ENCODE data around the gene ZSWIM8.

The ZSWIM8 gene

DNA sequence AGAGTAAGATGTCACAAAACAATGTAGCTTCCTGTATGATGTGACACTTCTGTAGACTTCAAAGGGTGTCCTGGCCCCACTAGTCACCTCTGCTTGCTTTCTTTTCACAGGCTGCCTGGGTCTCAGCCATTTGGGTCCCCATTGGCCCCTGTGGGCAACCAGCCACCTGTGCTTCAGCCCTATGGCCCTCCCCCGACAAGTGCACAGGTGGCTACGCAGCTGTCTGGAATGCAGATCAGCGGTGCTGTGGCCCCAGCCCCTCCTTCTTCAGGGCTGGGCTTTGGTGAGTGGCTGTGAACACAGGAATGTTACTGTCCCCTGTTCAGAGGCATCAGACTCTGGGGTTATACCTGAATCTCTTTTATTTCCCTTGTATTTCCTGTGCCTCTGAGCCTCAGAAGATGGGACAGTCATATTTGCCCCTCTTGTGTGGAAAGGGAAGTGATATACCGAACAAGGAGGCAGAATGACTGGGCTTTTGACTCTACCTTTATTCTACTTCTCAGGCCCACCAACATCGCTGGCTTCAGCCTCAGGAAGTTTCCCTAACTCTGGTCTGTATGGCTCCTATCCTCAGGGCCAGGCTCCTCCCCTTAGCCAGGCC, 25.8 kb upstream of the ZSWIM8 start:
- H3K4me1 ChIP-seq (ENCODE audit: insufficient read depth, low read length): no peaks in the 10 kb centered on the region
- no peak overlapping the region for H3K4me3 ChIP-seq (ENCODE audit: low read depth in 1 of 2, low read length in 2 of 2)
- H3K36me3 ChIP-seq (ENCODE audit: insufficient read depth, low read length): peaks cover 70% of the 10 kb centered on the region
- no peaks in the 10 kb centered on the region for H3K27me3 ChIP-seq (ENCODE audit: control insufficient read depth in 1 of 2, insufficient read depth in 2 of 2, low read length in 2 of 2)
- H3K9ac ChIP-seq (ENCODE audit: low read length): no peak overlapping the region
- no peaks in the 10 kb centered on the region for H3K9me3 ChIP-seq (ENCODE audit: low read length)
- H3K27ac ChIP-seq (ENCODE audit: low read depth, low read length): no peak overlapping the region

DNA sequence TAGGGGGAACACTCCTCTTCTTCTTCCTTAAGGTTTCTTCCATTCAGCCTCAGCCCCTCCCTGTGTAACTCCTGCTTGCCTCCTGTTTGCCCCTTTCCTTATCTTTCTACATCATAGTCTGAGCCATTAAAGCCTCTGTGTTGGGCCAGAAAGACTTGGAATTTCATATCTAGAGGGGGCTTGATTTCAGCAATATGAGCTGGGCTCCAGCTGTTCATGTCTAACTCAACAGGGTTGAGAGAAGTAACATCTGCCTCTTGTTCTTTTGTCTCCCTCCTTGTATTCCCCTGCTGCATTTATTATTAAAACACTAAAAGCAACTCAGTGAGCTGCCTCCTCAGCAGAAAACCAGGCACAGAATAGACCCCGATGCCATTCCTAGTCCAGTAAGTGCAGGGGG, 23.6 kb upstream of the ZSWIM8 start:
- Histone ChIP-seq H3K4me1 (ENCODE audit: insufficient read depth, low read length) (no peaks in the 10 kb centered on the region), H3K36me3 (ENCODE audit: insufficient read depth, low read length) (peaks cover 80% of the 10 kb centered on the region), H3K4me3 (ENCODE audit: low read depth in 1 of 2, low read length in 2 of 2) (no peak overlapping the region), H3K9ac (ENCODE audit: low read length) (no peak overlapping the region), H3K27ac (ENCODE audit: low read depth, low read length) (no peak overlapping the region), H3K9me3 (ENCODE audit: low read length) (no peaks in the 10 kb centered on the region), H3K27me3 (ENCODE audit: control insufficient read depth in 1 of 2, insufficient read depth in 2 of 2, low read length in 2 of 2) (no peaks in the 10 kb centered on the region)

GRCh38 chr10:73762915-73763314, 22.5 kb upstream of the ZSWIM8 start:
- Histone ChIP-seq H3K27me3 (ENCODE audit: control insufficient read depth in 1 of 2, insufficient read depth in 2 of 2, low read length in 2 of 2) (no peaks in the 10 kb centered on the region), H3K9ac (ENCODE audit: low read length) (no peak overlapping the region), H3K27ac (ENCODE audit: low read depth, low read length) (no peak overlapping the region), H3K9me3 (ENCODE audit: low read length) (no peaks in the 10 kb centered on the region), H3K4me3 (ENCODE audit: low read depth in 1 of 2, low read length in 2 of 2) (no peak overlapping the region), H3K36me3 (ENCODE audit: insufficient read depth, low read length) (peaks cover 87% of the 10 kb centered on the region), H3K4me1 (ENCODE audit: insufficient read depth, low read length) (no peaks in the 10 kb centered on the region)

- H3K27me3 ChIP-seq (ENCODE audit: control insufficient read depth in 1 of 2, insufficient read depth in 2 of 2, low read length in 2 of 2): no peaks in the 10 kb centered on the region
- no peaks in the 10 kb centered on the region for H3K9me3 ChIP-seq (ENCODE audit: low read length)
- H3K27ac ChIP-seq (ENCODE audit: low read depth, low read length): no peak overlapping the region
- H3K4me1 ChIP-seq (ENCODE audit: insufficient read depth, low read length): no peaks in the 10 kb centered on the region
- no peak overlapping the region for H3K4me3 ChIP-seq (ENCODE audit: low read depth in 1 of 2, low read length in 2 of 2)
- H3K36me3 ChIP-seq (ENCODE audit: insufficient read depth, low read length): peaks cover 88% of the 10 kb centered on the region
- H3K9ac ChIP-seq (ENCODE audit: low read length): no peak overlapping the region
Observed at GRCh38 chr10:73763343-73763742, 22.1 kb upstream of the ZSWIM8 start.

DNA sequence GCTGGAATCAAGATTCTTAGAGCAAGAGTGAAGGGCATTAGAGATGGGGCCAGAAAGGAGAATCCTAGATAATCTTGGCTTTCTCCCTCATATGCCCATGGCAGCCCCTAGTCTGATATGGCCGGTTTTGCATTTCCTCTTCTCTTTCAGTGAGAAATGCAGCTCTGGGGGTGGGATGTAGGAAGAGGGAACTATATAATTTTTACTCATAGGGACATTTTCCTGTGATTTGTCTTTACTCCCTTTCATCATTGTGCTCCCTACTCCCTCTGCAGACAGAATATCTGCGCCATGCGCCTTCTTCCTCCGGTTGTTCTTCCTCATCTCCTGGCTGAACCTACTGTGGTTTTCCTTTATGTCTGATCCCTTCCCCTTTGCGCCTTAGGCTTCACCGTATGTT, 20.3 kb upstream of the ZSWIM8 start:
- no peaks in the 10 kb centered on the region for H3K27me3 ChIP-seq (ENCODE audit: control insufficient read depth in 1 of 2, insufficient read depth in 2 of 2, low read length in 2 of 2)
- H3K9ac ChIP-seq (ENCODE audit: low read length): no peak overlapping the region
- H3K27ac ChIP-seq (ENCODE audit: low read depth, low read length): no peak overlapping the region
- H3K36me3 ChIP-seq (ENCODE audit: insufficient read depth, low read length): peaks cover 91% of the 10 kb centered on the region
- no peak overlapping the region for H3K4me3 ChIP-seq (ENCODE audit: low read depth in 1 of 2, low read length in 2 of 2)
- no peaks in the 10 kb centered on the region for H3K4me1 ChIP-seq (ENCODE audit: insufficient read depth, low read length)
- no peaks in the 10 kb centered on the region for H3K9me3 ChIP-seq (ENCODE audit: low read length)

DNA sequence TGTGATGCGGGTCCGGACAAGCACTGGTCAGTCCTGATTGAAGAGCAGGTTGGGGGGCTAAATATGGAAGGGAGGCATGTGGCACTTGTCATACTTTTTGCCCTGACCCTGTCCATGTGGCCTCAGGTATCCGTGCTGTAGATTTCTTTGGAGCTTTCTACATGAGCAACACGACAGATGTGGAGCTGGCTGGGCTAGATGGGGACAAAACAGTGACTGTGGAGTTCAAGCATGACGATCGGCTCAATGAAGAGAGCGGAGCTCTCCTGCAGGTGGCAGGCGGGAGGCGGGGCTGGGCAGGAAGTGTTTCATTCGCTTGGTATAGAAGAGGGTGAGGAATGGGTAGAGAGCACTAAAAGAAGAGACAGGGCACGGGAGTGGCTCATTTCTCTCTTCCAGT, 16.5 kb upstream of the ZSWIM8 start:
- H3K36me3 ChIP-seq (ENCODE audit: insufficient read depth, low read length): peaks cover 67% of the 10 kb centered on the region
- no peak overlapping the region for H3K4me3 ChIP-seq (ENCODE audit: low read depth in 1 of 2, low read length in 2 of 2)
- H3K9me3 ChIP-seq (ENCODE audit: low read length): no peaks in the 10 kb centered on the region
- H3K27ac ChIP-seq (ENCODE audit: low read depth, low read length): no peak overlapping the region
- peaks cover 12% of the 10 kb centered on the region for H3K4me1 ChIP-seq (ENCODE audit: insufficient read depth, low read length)
- H3K27me3 ChIP-seq (ENCODE audit: control insufficient read depth in 1 of 2, insufficient read depth in 2 of 2, low read length in 2 of 2): no peaks in the 10 kb centered on the region
- no peak overlapping the region for H3K9ac ChIP-seq (ENCODE audit: low read length)

- no peak overlapping the region for H3K4me3 ChIP-seq (ENCODE audit: low read depth in 1 of 2, low read length in 2 of 2)
- peaks cover 17% of the 10 kb centered on the region for H3K4me1 ChIP-seq (ENCODE audit: insufficient read depth, low read length)
- no peak overlapping the region for H3K9ac ChIP-seq (ENCODE audit: low read length)
- no peaks in the 10 kb centered on the region for H3K9me3 ChIP-seq (ENCODE audit: low read length)
- peaks cover 63% of the 10 kb centered on the region for H3K36me3 ChIP-seq (ENCODE audit: insufficient read depth, low read length)
- no peaks in the 10 kb centered on the region for H3K27me3 ChIP-seq (ENCODE audit: control insufficient read depth in 1 of 2, insufficient read depth in 2 of 2, low read length in 2 of 2)
- no peak overlapping the region for H3K27ac ChIP-seq (ENCODE audit: low read depth, low read length)
Observed at GRCh38 chr10:73769396-73769795, 16.0 kb upstream of the ZSWIM8 start.

- Histone ChIP-seq H3K27ac (ENCODE audit: low read depth, low read length) (peak overlapping the region; percentile 99), H3K36me3 (ENCODE audit: insufficient read depth, low read length) (peaks cover 49% of the 10 kb centered on the region), H3K27me3 (ENCODE audit: control insufficient read depth in 1 of 2, insufficient read depth in 2 of 2, low read length in 2 of 2) (no peaks in the 10 kb centered on the region), H3K9me3 (ENCODE audit: low read length) (no peaks in the 10 kb centered on the region), H3K9ac (ENCODE audit: low read length) (peak overlapping the region; percentile 89), H3K4me3 (ENCODE audit: low read depth in 1 of 2, low read length in 2 of 2) (peak overlapping the region; percentile 90 to 100), H3K4me1 (ENCODE audit: insufficient read depth, low read length) (peaks cover 31% of the 10 kb centered on the region)
Observed at GRCh38 chr10:73771722-73772280, 13.6 kb upstream of the ZSWIM8 start.

DNA sequence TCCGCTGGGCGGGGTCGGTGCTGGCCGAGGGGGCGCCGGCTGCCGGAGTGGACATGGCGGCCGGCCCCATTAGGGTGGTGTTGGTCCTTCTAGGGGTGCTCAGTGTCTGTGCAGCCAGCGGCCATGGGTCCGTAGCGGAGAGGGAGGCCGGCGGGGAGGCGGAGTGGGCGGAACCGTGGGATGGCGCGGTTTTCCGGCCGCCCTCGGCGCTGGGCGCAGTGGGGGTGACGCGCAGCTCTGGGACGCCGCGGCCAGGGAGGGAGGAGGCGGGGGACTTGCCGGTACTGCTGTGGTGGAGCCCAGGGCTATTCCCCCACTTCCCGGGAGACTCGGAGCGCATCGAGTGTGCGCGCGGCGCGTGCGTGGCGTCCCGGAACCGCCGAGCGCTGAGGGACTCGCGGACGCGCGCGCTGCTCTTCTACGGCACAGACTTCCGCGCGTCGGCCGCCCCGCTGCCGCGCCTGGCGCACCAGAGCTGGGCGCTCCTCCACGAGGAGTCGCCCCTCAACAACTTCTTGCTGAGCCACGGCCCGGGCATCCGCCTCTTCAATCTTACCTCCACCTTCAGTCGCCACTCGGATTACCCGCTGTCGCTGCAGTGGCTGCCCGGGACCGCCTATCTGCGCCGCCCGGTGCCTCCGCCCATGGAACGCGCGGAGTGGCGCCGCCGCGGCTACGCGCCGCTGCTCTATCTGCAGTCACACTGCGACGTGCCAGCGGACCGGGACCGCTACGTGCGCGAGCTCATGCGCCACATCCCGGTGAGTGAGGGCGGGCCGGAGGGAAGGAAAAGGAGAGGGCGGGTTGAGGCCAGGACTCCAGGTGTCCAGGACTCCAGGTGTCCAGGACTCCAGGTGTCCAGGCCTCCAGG, 12.9 kb upstream of the ZSWIM8 start:
- Histone ChIP-seq H3K27me3 (ENCODE audit: control insufficient read depth in 1 of 2, insufficient read depth in 2 of 2, low read length in 2 of 2) (no peaks in the 10 kb centered on the region), H3K36me3 (ENCODE audit: insufficient read depth, low read length) (peaks cover 45% of the 10 kb centered on the region), H3K9me3 (ENCODE audit: low read length) (no peaks in the 10 kb centered on the region), H3K4me1 (ENCODE audit: insufficient read depth, low read length) (peaks cover 31% of the 10 kb centered on the region), H3K4me3 (ENCODE audit: low read depth in 1 of 2, low read length in 2 of 2) (peak overlapping the region; percentile 90 to 100), H3K27ac (ENCODE audit: low read depth, low read length) (peak overlapping the region; percentile 99), H3K9ac (ENCODE audit: low read length) (peak overlapping the region; percentile 89)

GRCh38 chr10:73773152-73773879, 12.1 kb upstream of the ZSWIM8 start:
- H3K9me3 ChIP-seq (ENCODE audit: low read length): no peaks in the 10 kb centered on the region
- peak overlapping the region; percentile 90 to 100 for H3K4me3 ChIP-seq (ENCODE audit: low read depth in 1 of 2, low read length in 2 of 2)
- peak overlapping the region; percentile 89 for H3K9ac ChIP-seq (ENCODE audit: low read length)
- H3K27ac ChIP-seq (ENCODE audit: low read depth, low read length): peak overlapping the region; percentile 99
- H3K4me1 ChIP-seq (ENCODE audit: insufficient read depth, low read length): peaks cover 31% of the 10 kb centered on the region
- peaks cover 40% of the 10 kb centered on the region for H3K36me3 ChIP-seq (ENCODE audit: insufficient read depth, low read length)
- no peaks in the 10 kb centered on the region for H3K27me3 ChIP-seq (ENCODE audit: control insufficient read depth in 1 of 2, insufficient read depth in 2 of 2, low read length in 2 of 2)

DNA sequence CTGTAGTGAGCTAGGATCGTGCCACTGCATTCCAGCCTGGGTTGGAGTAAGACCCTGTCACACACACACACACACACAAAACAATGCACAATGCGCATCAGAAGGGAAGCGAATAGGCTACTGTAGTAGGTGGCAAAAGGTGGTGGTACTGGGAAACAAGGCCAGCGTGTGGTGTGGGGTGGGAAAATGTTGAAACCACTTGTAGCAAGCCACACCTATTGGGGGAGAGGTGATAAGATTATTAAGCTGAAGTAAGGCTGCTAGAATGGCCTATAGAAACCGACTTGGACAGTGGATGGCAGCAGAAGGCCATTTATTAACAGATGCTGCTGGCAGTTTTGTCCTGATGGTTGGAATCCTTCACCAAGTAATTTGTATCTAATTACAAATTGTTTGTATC, 10.8 kb upstream of the ZSWIM8 start:
- no peak overlapping the region for H3K27ac ChIP-seq (ENCODE audit: low read depth, low read length)
- no peaks in the 10 kb centered on the region for H3K27me3 ChIP-seq (ENCODE audit: control insufficient read depth in 1 of 2, insufficient read depth in 2 of 2, low read length in 2 of 2)
- no peak overlapping the region for H3K9ac ChIP-seq (ENCODE audit: low read length)
- peaks cover 27% of the 10 kb centered on the region for H3K36me3 ChIP-seq (ENCODE audit: insufficient read depth, low read length)
- H3K9me3 ChIP-seq (ENCODE audit: low read length): no peaks in the 10 kb centered on the region
- H3K4me1 ChIP-seq (ENCODE audit: insufficient read depth, low read length): peaks cover 31% of the 10 kb centered on the region
- H3K4me3 ChIP-seq (ENCODE audit: low read depth in 1 of 2, low read length in 2 of 2): peak overlapping the region in 1 of 2 donors; percentile 26
